Measurements from ENCODE around the gene KIAA1755. TPM values are rescaled to one million over a fixed set of nuclear protein-coding genes. Genes with fewer than 3 reads are reported as not detected.

Gene KIAA1755
- total and polyA plus RNA-seq, 10 of the 15 experiments (the other 5 are each of a cell fraction or from before 2014, with no cell fraction given): not detected

- H3K36me3 ChIP-seq (ENCODE audit: control insufficient read depth in 2 of 2, insufficient read depth in 2 of 2, low read length in 1 of 2): no peaks in the 10 kb centered on the region
- H3K9me3 ChIP-seq (replicated peaks; ENCODE audit: control insufficient read depth, insufficient read depth, low read length): no peaks in the 10 kb centered on the region
- no peak overlapping the region for H3K4me2 ChIP-seq (ENCODE audit: control insufficient read depth, insufficient read depth)
- in situ Hi-C loops (cut with MboI) (no loop called here), intact Hi-C loops (cut with micrococcal nuclease; ENCODE audit: unreplicated experiment) (no loop called here)
- no peak overlapping the region for H2AFZ ChIP-seq (ENCODE audit: control insufficient read depth, low read depth, low read length)
- ChIA-PET RAD21 (ENCODE audit: unreplicated experiment) (interaction anchor here (1.1 to 1.4 kb wide), 2 partner anchors 103 to 155 kb away, joined by 4 to 5 read pairs; no protein-coding TSS in a partner anchor), SMC1A (ENCODE audit: uncharacterized antibody, unreplicated experiment) (interaction anchor here (0.6 to 1.5 kb wide), 7 partner anchors 9 to 162 kb away, joined by 3 to 6 read pairs (median 3); no protein-coding TSS in a partner anchor), CTCF (interaction anchor here (0.6 to 14.4 kb wide), 6 partner anchors 19 to 819 kb away, joined by 3 to 404 read pairs (median 3); no protein-coding TSS in a partner anchor), POLR2A (no interaction called here)
- no peak overlapping the region for H3K27ac ChIP-seq (ENCODE audit: control insufficient read depth, insufficient read depth)
- TF ChIP-seq FOS (IDR thresholded peaks at IDR 0.05; ENCODE audit: borderline replicate concordance, extremely low read depth, insufficient read length) (no peak), SREBF1 (IDR thresholded peaks at IDR 0.05; ENCODE audit: low read length) (no peak), SIX5 (IDR thresholded peaks at IDR 0.05; ENCODE audit: low read depth, low read length, severe bottlenecking) (no peak), MYB (IDR thresholded peaks at IDR 0.05; ENCODE audit: borderline replicate concordance, low read depth, low read length) (no peak), RAD51 (IDR thresholded peaks at IDR 0.05) (no peak)
- FAIRE-seq (no peak), ATAC-seq (no peak), DNase-seq (ENCODE audit: low read depth, low spot score) (no peak)
- no TSS peak for BruUV-seq (replicated peaks)
- H3K79me2 ChIP-seq (ENCODE audit: control insufficient read depth, insufficient read depth, low read length): no peaks in the 10 kb centered on the region
- H3K9ac ChIP-seq (ENCODE audit: control insufficient read depth, insufficient read depth, low read length): no peak overlapping the region
- no peak overlapping the region for H3K4me3 ChIP-seq
- H3K27me3 ChIP-seq (replicated peaks in 1 of 2; ENCODE audit: control insufficient read depth in 2 of 2, insufficient read depth in 2 of 2, low read length in 1 of 2): no peaks in the 10 kb centered on the region; a peak in 1 of 4 replicates
- 41% methylated on average over 23 of the region's 23 CpGs for WGBS (ENCODE audit: insufficient coverage, insufficient replicate concordance, low lambda C conversion rate, missing lambda C conversion rate)
- H3K4me1 ChIP-seq (ENCODE audit: control insufficient read depth, insufficient read depth, low read length): no peaks in the 10 kb centered on the region
- no peaks in the 10 kb centered on the region for H4K20me1 ChIP-seq (ENCODE audit: control insufficient read depth, insufficient read depth)
Observed at GRCh38 chr20:38215194-38216182, 45.0 kb downstream of the KIAA1755 start.

All from GM12878 (cell line).